DOHH2 (cell line): ENCODE results near the gene ORAI1.

ENCODE experiments used
- H3F3A ChIP-seq: fragments of 200-600 bp; sonication (generic), shearing (Covaris generic); 2 replicates; pipeline ENCODE4 v1.6.0; 2016; ENCODE audit warnings: antibody characterized with exemption, mild to moderate bottlenecking; ENCODE audit not compliant: control insufficient read depth, insufficient read depth
- H3K27ac ChIP-seq: fragments of 200-600 bp; sonication (generic); 2 replicates; pipeline ENCODE4 v1.5.1; 2014; ENCODE audit warnings: low read depth, mild to moderate bottlenecking, low read length, moderate library complexity
- H3K27me3 ChIP-seq: fragments of 200-600 bp; sonication (generic); 2 replicates; pipeline ENCODE4 v1.6.1; 2014; ENCODE audit warnings: mild to moderate bottlenecking, low read length, mixed read lengths; ENCODE audit not compliant: control insufficient read depth
- H3K36me3 ChIP-seq: fragments of 200-600 bp; sonication (generic); 2 replicates; pipeline ENCODE4 v1.6.1; 2014; ENCODE audit warnings: mild to moderate bottlenecking, low read length, moderate library complexity, mixed read lengths; ENCODE audit not compliant: control insufficient read depth
- H3K4me1 ChIP-seq: fragments of 200-600 bp; sonication (generic); 2 replicates; pipeline ENCODE4 v1.6.1; 2014; ENCODE audit warnings: mild to moderate bottlenecking, low read length, mixed read lengths; ENCODE audit not compliant: control insufficient read depth
- H3K4me2 ChIP-seq: fragments of 200-600 bp; sonication (generic); 2 replicates; pipeline ENCODE4 v1.6.0; 2014; ENCODE audit warnings: mild to moderate bottlenecking, low read length, moderate library complexity
- H3K4me3 ChIP-seq: fragments of 200-600 bp; sonication (generic); 2 replicates; pipeline ENCODE4 v1.5.1; 2014; ENCODE audit warnings: mild to moderate bottlenecking, low read length, mixed read lengths
- H3K79me2 ChIP-seq: fragments of 200-600 bp; sonication (generic); 2 replicates; pipeline ENCODE4 v1.6.1; 2014; ENCODE audit warnings: mild to moderate bottlenecking, low read length, mixed read lengths; ENCODE audit not compliant: control insufficient read depth
- H3K9me2 ChIP-seq: fragments of 200-600 bp; sonication (generic); replicated peaks from 2 replicates; pipeline ENCODE4 v1.6.1; 2014; ENCODE audit warnings: mild to moderate bottlenecking, low read length, mixed read lengths; ENCODE audit not compliant: control insufficient read depth
- H3K9me3 ChIP-seq: fragments of 200-600 bp; sonication (generic); 2 replicates; pipeline ENCODE4 v1.6.1; 2014; ENCODE audit warnings: antibody characterized with exemption, low read length, mixed read lengths; ENCODE audit not compliant: control insufficient read depth, insufficient read depth
- H4K20me1 ChIP-seq: fragments of 200-600 bp; sonication (generic); 2 replicates; pipeline ENCODE4 v1.6.0; 2014; ENCODE audit warnings: low read depth, mild to moderate bottlenecking, antibody characterized with exemption, low read length, moderate library complexity; ENCODE audit not compliant: control insufficient read depth, insufficient read depth
- CTCF ChIP-seq: fragments of 200-600 bp; sonication (generic); IDR thresholded peaks from one replicate; pipeline ENCODE4 v1.5.1; 2014; ENCODE audit warnings: antibody characterized with exemption, mild to moderate bottlenecking, low read depth, low read length; ENCODE audit not compliant: poor library complexity, severe bottlenecking
- EZH2phosphoT487 ChIP-seq: fragments of 200-600 bp; sonication (generic); IDR thresholded peaks from 2 replicates; pipeline ENCODE4 v1.6.1; 2017; ENCODE audit warnings: borderline replicate concordance, mild to moderate bottlenecking, antibody characterized with exemption, low read length, moderate library complexity, mixed read lengths

The ORAI1 gene

GRCh38 chr12:121652767-121653497, 26.6 kb downstream of the ORAI1 start:
- H3K4me1 ChIP-seq = no peaks in the 10 kb centered on the region
- H4K20me1 ChIP-seq = no peaks in the 10 kb centered on the region
- 0 out of 2 replicates have a peak, but pooled peaks cover 4% of the 10 kb centered on the region for H3F3A ChIP-seq
- no peaks in the 10 kb centered on the region for H3K27me3 ChIP-seq
- no peaks in the 10 kb centered on the region for H3K9me3 ChIP-seq
- no peak overlapping the region for H3K4me3 ChIP-seq
- TF ChIP-seq EZH2phosphoT487 (no peak), CTCF (no peak)
- no peaks in the 10 kb centered on the region for H3K79me2 ChIP-seq
- no peaks in the 10 kb centered on the region for H3K36me3 ChIP-seq
- H3K27ac ChIP-seq = no peak overlapping the region
- no peaks in the 10 kb centered on the region for H3K9me2 ChIP-seq
- no peak overlapping the region for H3K4me2 ChIP-seq

- Histone ChIP-seq H3K27me3 (no peaks in the 10 kb centered on the region), H3F3A (0 out of 2 replicates have a peak, but pooled peaks cover 4% of the 10 kb centered on the region), H3K4me2 (no peak overlapping the region), H3K9me3 (no peaks in the 10 kb centered on the region), H3K36me3 (no peaks in the 10 kb centered on the region), H3K9me2 (no peaks in the 10 kb centered on the region), H3K79me2 (no peaks in the 10 kb centered on the region), H4K20me1 (no peaks in the 10 kb centered on the region), H3K4me1 (peaks cover 6% of the 10 kb centered on the region), H3K4me3 (no peak overlapping the region), H3K27ac (no peak overlapping the region)
- TF ChIP-seq EZH2phosphoT487 (no peak), CTCF (no peak)
These were observed 27.7 kb downstream of the ORAI1 start for GRCh38 chr12:121653999-121654398.

GRCh38 chr12:121656122-121656521, 29.8 kb downstream of the ORAI1 start:
- Histone ChIP-seq H3K27me3 (no peaks in the 10 kb centered on the region), H4K20me1 (no peaks in the 10 kb centered on the region), H3K79me2 (no peaks in the 10 kb centered on the region), H3K9me2 (no peaks in the 10 kb centered on the region), H3F3A (0 out of 2 replicates have a peak, but pooled peaks cover 4% of the 10 kb centered on the region), H3K27ac (no peak overlapping the region), H3K4me3 (no peak overlapping the region), H3K9me3 (no peaks in the 10 kb centered on the region), H3K4me1 (peaks cover 14% of the 10 kb centered on the region), H3K36me3 (no peaks in the 10 kb centered on the region), H3K4me2 (no peak overlapping the region)
- TF ChIP-seq EZH2phosphoT487 (no peak), CTCF (no peak)
